Activated T-cell treated with anti-CD3 and anti-CD28 coated beads, Interleukin-2, amount 50 U/mL, for 24 hours (primary cell): Measurements from ENCODE around the gene TPST2.
A peak's percentile ranks its signal among the peaks of the same experiment; 100 is the strongest.

Experiments used
- DNase-seq: peaks from one replicate; pipeline ENCODE4 v3.0.0-alpha.2; 2020
- H3K27ac Mint-ChIP-seq: 2 replicates; pipeline ENCODE4 v1.8.0; 2020; ENCODE audit warnings: mild to moderate bottlenecking, mixed read lengths
- H3K27me3 Mint-ChIP-seq: 2 replicates; pipeline ENCODE4 v1.8.0; 2020; ENCODE audit warnings: mixed read lengths
- H3K36me3 Mint-ChIP-seq: 2 replicates; pipeline ENCODE4 v1.8.0; 2020; ENCODE audit warnings: low read depth, mixed read lengths
- H3K4me1 Mint-ChIP-seq: 2 replicates; pipeline ENCODE4 v1.8.0; 2020; ENCODE audit warnings: low read depth, mixed read lengths
- H3K4me3 Mint-ChIP-seq: 2 replicates; pipeline ENCODE4 v1.8.0; 2020; ENCODE audit warnings: mild to moderate bottlenecking, moderate library complexity, mixed read lengths
- H3K9me3 Mint-ChIP-seq: 2 replicates; pipeline ENCODE4 v1.8.0; 2020; ENCODE audit warnings: mixed read lengths

The TPST2 gene

GRCh38 chr22:26589845-26590736 is at the start of gene TPST2:
TPST2 (minus strand) TSS chr22:26590132; CDS start chr22:26541630, 48,502 bp downstream.
- peak within 1 kb of the TSS; percentile 89 for H3K4me3 Mint-ChIP-seq
- DNase-seq = peak; percentile 89
- H3K9me3 Mint-ChIP-seq = no peaks in the 10 kb centered on the region
- peak within 1 kb of the TSS; percentile 90 for H3K27ac Mint-ChIP-seq
- H3K36me3 Mint-ChIP-seq = peaks cover 22% of the 10 kb centered on the region
- no peaks in the 10 kb centered on the region for H3K27me3 Mint-ChIP-seq
- H3K4me1 Mint-ChIP-seq = peaks cover 74% of the 10 kb centered on the region

- Mint-ChIP-seq H3K4me3 (no peak overlapping the region), H3K27ac (no peak overlapping the region), H3K4me1 (peaks cover 13% of the 10 kb centered on the region), H3K9me3 (no peaks in the 10 kb centered on the region), H3K36me3 (no peaks in the 10 kb centered on the region), H3K27me3 (peaks cover 3% of the 10 kb centered on the region)
- no peak for DNase-seq
These were observed 46.4 kb upstream of the TPST2 start for GRCh38 chr22:26636296-26636695.

DNA sequence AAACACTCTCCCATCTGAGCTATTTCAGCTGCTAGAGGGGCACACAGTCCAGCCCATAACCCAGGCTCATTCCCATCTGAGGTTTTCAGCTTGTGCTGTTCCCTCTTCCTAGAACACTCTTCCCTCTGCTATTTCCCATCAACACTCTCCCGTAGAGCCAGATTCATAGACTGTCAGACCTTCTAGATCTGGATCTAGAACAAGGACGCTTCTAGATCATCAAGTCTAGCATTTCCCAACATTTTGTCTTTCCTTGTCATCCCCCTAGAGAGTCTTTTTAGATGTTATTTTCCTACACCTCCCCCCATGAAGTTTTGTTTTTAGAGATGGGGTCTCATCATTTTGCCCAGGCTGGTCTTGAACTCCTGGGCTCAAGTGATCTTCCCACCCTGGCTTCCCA is 45.2 kb upstream of the TPST2 start:
- Mint-ChIP-seq H3K27ac (no peak overlapping the region), H3K36me3 (no peaks in the 10 kb centered on the region), H3K4me3 (no peak overlapping the region), H3K4me1 (peaks cover 4% of the 10 kb centered on the region), H3K9me3 (no peaks in the 10 kb centered on the region), H3K27me3 (peaks cover 3% of the 10 kb centered on the region)
- DNase-seq = no peak

DNA sequence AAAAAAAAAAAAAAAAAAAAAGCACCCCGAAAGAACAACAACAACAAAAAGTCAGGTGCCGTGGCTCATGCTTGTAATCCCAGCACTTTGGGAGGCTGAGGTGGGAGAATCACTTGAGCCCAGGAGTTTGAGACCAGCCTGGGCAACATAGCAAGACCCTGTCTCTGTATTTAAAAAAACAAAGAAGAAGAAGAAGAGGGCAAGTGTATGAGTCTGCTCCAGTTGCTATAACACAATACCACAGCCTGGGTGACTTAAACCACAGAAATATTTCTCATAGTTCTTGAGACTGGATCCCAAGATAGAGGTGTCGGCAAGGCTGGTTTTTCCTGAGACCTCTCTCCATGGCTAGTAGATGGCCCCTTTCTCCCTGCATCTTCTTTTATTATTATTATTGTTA is 44.3 kb upstream of the TPST2 start:
- Mint-ChIP-seq H3K27me3 (peaks cover 3% of the 10 kb centered on the region), H3K4me1 (no peaks in the 10 kb centered on the region), H3K9me3 (no peaks in the 10 kb centered on the region), H3K4me3 (no peak overlapping the region), H3K36me3 (no peaks in the 10 kb centered on the region), H3K27ac (no peak overlapping the region)
- DNase-seq = no peak

DNA sequence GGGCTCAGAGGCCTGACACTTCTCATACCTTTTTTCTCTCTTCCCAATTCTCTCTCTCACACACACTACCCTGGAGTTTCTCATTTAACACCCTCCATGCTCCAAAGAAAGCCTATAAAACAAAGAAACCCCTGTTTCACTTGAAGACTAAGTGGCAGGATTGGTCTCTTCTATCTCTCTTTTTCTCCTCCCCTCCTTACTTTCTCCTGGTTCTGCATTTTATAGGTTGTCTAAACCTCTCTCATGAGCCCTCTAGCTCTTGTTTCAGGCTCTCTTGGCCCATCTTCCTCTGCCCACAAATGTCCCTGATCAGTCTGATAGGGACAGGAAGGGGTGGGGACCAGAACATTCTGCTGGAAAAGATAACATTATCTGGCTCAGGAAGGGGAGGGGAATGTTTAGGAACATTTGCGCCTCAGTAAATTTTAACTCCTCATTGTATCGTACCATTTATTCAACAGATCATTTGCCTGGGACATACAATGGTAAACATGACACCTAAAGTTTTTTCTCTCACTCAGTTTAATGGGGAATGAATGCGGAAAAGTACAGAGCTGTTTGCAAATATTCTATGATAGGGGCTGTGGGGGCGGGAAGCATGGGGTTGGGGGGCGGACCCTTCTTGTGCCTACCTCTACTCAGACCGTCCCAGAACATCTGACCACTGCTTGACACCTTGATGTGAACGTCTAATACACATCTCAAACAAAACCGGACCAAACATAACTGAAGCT is 42.7 kb upstream of the TPST2 start:
- Mint-ChIP-seq H3K27me3 (peaks cover 3% of the 10 kb centered on the region), H3K36me3 (no peaks in the 10 kb centered on the region), H3K9me3 (no peaks in the 10 kb centered on the region), H3K27ac (no peak overlapping the region), H3K4me1 (peaks cover 3% of the 10 kb centered on the region), H3K4me3 (no peak overlapping the region)
- DNase-seq = no peak

DNA sequence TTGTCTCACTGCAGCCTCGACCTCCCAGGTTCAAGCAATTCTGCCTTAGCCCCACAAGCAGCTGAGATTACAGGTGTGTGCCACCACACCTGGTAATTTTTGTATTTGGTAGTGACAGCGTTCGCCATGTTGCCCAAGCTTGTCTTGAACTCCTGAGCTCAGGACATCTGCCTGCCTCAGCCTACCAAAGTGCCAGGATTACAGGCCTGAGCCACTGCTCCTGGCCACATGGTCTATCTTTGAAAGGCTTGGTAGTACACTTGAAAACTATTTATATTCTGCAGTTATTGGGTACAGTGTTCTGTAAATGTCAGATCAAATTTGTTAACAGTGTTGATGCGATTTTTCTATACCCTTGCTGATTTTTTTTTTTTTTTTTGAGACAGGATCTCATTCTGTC is 41.4 kb upstream of the TPST2 start:
- peaks cover 3% of the 10 kb centered on the region for H3K27me3 Mint-ChIP-seq
- H3K4me1 Mint-ChIP-seq = peaks cover 3% of the 10 kb centered on the region
- H3K36me3 Mint-ChIP-seq = no peaks in the 10 kb centered on the region
- no peak for DNase-seq
- H3K4me3 Mint-ChIP-seq = no peak overlapping the region
- H3K27ac Mint-ChIP-seq = no peak overlapping the region
- H3K9me3 Mint-ChIP-seq = no peaks in the 10 kb centered on the region

DNA sequence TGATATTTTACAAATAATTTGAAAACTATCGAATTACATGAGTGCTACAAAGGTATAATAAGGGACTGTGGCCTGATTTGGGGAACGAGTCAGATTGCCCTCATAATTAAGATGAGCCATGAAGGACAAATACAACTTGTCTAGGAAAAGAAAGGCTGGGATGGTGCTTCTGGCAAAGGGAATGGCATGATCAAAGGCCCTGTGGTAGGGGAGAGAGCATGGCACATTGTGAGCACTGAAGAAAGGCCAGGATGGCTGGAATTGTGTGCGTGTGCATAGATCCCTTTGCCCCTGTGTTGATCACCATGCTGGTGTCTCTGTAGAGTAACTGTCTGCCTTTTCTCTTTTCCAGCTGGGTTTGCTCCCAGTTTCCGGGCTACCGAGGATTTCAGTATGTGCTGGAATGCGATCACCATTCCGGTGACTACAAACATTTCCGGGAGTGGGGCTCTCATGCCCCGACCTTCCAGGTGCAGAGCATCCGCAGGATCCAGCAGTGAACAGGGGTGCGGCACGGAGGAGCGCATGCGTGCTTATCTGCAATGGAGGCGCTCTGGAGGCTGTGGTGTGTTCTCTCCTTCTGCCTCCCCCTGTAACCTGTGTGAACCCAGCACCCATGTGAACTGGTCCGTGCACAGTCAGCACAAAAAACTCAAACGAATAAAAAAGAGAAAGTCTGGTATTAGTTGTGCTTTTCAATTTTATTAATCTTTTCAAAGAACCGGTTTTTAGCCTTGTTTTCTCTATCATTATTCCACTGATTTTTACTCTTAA is 40.2 kb upstream of the TPST2 start:
- Mint-ChIP-seq H3K9me3 (no peaks in the 10 kb centered on the region), H3K4me3 (no peak overlapping the region), H3K27ac (no peak overlapping the region), H3K27me3 (peaks cover 3% of the 10 kb centered on the region), H3K36me3 (no peaks in the 10 kb centered on the region), H3K4me1 (peaks cover 3% of the 10 kb centered on the region)
- no peak for DNase-seq

- Mint-ChIP-seq H3K27ac (no peak overlapping the region), H3K36me3 (no peaks in the 10 kb centered on the region), H3K27me3 (no peaks in the 10 kb centered on the region), H3K9me3 (no peaks in the 10 kb centered on the region), H3K4me3 (no peak overlapping the region), H3K4me1 (peaks cover 3% of the 10 kb centered on the region)
- DNase-seq = no peak
These were observed 34.9 kb upstream of the TPST2 start for GRCh38 chr22:26624803-26625202.

DNA sequence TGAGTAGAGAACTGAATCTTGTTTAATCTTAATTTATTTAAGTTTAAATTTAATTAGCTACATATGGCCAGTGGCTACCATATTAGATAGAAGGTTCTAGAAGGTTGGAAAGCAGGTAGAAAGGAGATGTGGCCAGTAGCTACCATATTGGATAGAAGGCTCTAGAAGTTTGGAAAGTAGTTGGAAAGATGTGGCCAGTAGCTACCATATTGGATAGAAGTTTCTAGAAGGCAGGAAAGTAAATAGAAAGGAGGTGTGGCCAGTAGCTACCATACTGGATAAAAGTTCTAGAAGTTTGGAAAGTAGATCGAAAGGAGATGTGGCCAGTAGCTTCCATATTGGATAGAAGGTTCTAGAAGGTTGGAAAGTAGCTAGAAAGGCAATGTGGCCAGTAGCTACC is 34.1 kb upstream of the TPST2 start:
- Mint-ChIP-seq H3K4me3 (no peak overlapping the region), H3K9me3 (no peaks in the 10 kb centered on the region), H3K36me3 (no peaks in the 10 kb centered on the region), H3K27ac (no peak overlapping the region), H3K27me3 (no peaks in the 10 kb centered on the region), H3K4me1 (peaks cover 4% of the 10 kb centered on the region)
- DNase-seq = no peak

- no peaks in the 10 kb centered on the region for H3K9me3 Mint-ChIP-seq
- no peak within 1 kb of the TSS for H3K4me3 Mint-ChIP-seq
- no peaks in the 10 kb centered on the region for H3K27me3 Mint-ChIP-seq
These were observed 31.7 kb upstream of the TPST2 start, which contains the start of gene CRYBA4 for GRCh38 chr22:26621663-26622062. CRYBA4 (plus strand) TSS chr22:26621963; CDS start chr22:26622597, 634 bp downstream.

GRCh38 chr22:26620197-26620596 is 30.3 kb upstream of the TPST2 start:
- no peak for DNase-seq
- no peaks in the 10 kb centered on the region for H3K9me3 Mint-ChIP-seq
- no peaks in the 10 kb centered on the region for H3K36me3 Mint-ChIP-seq
- no peaks in the 10 kb centered on the region for H3K27me3 Mint-ChIP-seq
- H3K4me1 Mint-ChIP-seq = peaks cover 1% of the 10 kb centered on the region
- H3K27ac Mint-ChIP-seq = no peak overlapping the region
- no peak overlapping the region for H3K4me3 Mint-ChIP-seq

More at GRCh38 chr22:26621663-26622062, 31.7 kb upstream of the TPST2 start, which contains the start of gene CRYBA4:
- Mint-ChIP-seq H3K27ac (no peak within 1 kb of the TSS), H3K36me3 (no peaks in the 10 kb centered on the region), H3K4me1 (peaks cover 1% of the 10 kb centered on the region)
- no peak for DNase-seq

- no peak for DNase-seq
- Mint-ChIP-seq H3K9me3 (no peaks in the 10 kb centered on the region), H3K36me3 (no peaks in the 10 kb centered on the region), H3K27ac (no peak overlapping the region), H3K4me1 (peaks cover 1% of the 10 kb centered on the region), H3K4me3 (no peak overlapping the region), H3K27me3 (no peaks in the 10 kb centered on the region)
These were observed 29.6 kb upstream of the TPST2 start for GRCh38 chr22:26619510-26619909.

DNA sequence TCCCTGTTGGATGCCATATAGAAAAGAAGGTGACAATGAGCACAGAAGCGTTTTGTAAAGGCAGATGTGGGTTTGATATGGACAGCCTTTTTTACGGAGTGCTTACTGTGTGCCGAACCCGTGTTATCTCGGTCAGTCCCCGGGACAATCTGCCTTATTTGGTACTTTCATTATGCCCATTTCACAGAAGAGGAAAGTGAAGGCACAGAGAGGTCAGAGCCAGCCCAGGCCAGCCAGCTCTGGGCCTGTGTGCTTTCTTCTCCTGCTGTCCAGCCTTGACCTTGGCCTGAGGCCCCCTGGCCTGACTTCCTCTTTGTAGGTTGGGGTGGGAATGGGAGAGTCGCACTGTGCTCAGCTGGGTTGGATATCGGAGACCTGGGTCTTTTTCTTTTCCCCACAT is 28.5 kb upstream of the TPST2 start:
- no peak for DNase-seq
- H3K36me3 Mint-ChIP-seq = no peaks in the 10 kb centered on the region
- no peaks in the 10 kb centered on the region for H3K27me3 Mint-ChIP-seq
- no peak overlapping the region for H3K27ac Mint-ChIP-seq
- no peaks in the 10 kb centered on the region for H3K9me3 Mint-ChIP-seq
- H3K4me1 Mint-ChIP-seq = peaks cover 1% of the 10 kb centered on the region
- no peak overlapping the region for H3K4me3 Mint-ChIP-seq
